ENCODE measurements around the gene PKN2.
A peak's percentile ranks its signal among the peaks of the same experiment; 100 is the strongest.
"Not testable (repeated sequence)": the region's sequence is repeated elsewhere in the genome, so short reads cannot be mapped to it uniquely, and the experiment has no call there.

PKN2 gene

DNA sequence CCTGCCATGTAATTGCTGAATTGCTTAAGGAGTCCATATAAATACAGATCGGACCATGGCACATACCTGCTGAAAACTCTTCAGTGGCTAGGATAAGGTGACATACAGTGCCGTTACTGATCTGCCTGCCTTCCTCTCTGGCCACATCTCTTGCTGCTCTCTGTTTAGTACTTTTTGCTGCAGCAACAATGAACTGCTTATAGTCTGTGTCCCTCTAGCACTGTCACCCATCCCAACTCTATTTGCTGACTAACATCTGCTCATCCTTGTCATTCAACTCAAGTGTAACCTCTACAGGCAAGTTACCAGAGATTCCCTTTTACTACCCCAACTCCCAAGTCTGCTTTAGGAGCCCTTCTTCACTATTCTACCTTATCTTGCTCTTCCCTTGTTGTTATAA is 141.6 kb downstream of the PKN2 start:
- no peak for DNase-seq (ENCODE audit: extremely low spot score)
- TF ChIP-seq TARDBP (IDR thresholded peaks at IDR 0.05), result no peak
- TF ChIP-seq CTBP1 (IDR thresholded peaks at IDR 0.05; ENCODE audit: borderline replicate concordance), result no peak
- no peak for TF ChIP-seq BHLHE40 (IDR thresholded peaks at IDR 0.05; ENCODE audit: borderline replicate concordance)
- TF ChIP-seq SUZ12 (IDR thresholded peaks at IDR 0.05), result no peak
- TF ChIP-seq L3MBTL2 (conservative IDR thresholded peaks at IDR 0.05), result no peak
- TF ChIP-seq SP1 (IDR thresholded peaks at IDR 0.05), result no peak
- no peak for TF ChIP-seq FOXK2 (IDR thresholded peaks at IDR 0.05)
- no peak for TF ChIP-seq ELF4 (IDR thresholded peaks at IDR 0.05)
- TF ChIP-seq HDGF (IDR thresholded peaks at IDR 0.05; ENCODE audit: borderline replicate concordance), result no peak
- TF ChIP-seq NFRKB (IDR thresholded peaks at IDR 0.05), result no peak
- TF ChIP-seq LEF1 (IDR thresholded peaks at IDR 0.05; ENCODE audit: borderline replicate concordance), result no peak
- TF ChIP-seq, protein P1, sequence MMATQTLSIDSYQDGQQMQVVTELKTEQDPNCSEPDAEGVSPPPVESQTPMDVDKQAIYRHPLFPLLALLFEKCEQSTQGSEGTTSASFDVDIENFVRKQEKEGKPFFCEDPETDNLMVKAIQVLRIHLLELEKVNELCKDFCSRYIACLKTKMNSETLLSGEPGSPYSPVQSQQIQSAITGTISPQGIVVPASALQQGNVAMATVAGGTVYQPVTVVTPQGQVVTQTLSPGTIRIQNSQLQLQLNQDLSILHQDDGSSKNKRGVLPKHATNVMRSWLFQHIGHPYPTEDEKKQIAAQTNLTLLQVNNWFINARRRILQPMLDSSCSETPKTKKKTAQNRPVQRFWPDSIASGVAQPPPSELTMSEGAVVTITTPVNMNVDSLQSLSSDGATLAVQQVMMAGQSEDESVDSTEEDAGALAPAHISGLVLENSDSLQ (IDR thresholded peaks at IDR 0.05), result no peak
- TF ChIP-seq ARNT (IDR thresholded peaks at IDR 0.05), result no peak
- no peak for TF ChIP-seq FOXA1 (IDR thresholded peaks at IDR 0.05)
- no peak for TF ChIP-seq FOXM1 (IDR thresholded peaks at IDR 0.05; ENCODE audit: borderline replicate concordance)
- no peak for TF ChIP-seq ZNF384 (IDR thresholded peaks at IDR 0.05)
- ChIA-PET POLR2A (no interaction called here), CTCF (no interaction called here)

DNA sequence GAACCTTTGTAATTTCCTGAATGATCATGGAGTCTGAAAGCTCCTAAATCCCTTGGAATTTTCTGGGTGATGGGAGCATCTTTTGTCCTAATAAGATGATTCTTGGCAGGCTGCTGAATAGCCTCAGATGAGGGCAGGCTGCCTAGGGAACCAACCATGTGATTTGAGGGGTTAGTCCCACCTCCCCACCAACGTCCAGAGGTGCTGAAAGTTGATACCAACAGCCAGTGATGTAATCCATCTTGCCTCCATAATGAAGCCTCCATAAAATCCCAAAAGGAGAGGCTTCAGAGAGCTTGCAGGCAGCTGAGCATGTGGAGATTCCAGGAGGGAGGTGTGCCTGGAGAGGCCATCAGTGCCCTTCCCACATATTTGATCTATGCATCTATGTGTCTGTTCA is 163.6 kb downstream of the PKN2 start:
- CTCF ChIA-PET, result no interaction called here
- POLR2A ChIA-PET, result no interaction called here
- DNase-seq (ENCODE audit: extremely low spot score), result peak; percentile 9
- TF ChIP-seq SUZ12 (IDR thresholded peaks at IDR 0.05) (no peak), SP1 (IDR thresholded peaks at IDR 0.05) (no peak), BHLHE40 (IDR thresholded peaks at IDR 0.05; ENCODE audit: borderline replicate concordance) (no peak), LEF1 (IDR thresholded peaks at IDR 0.05; ENCODE audit: borderline replicate concordance) (no peak), HDGF (IDR thresholded peaks at IDR 0.05; ENCODE audit: borderline replicate concordance) (no peak), NFRKB (IDR thresholded peaks at IDR 0.05) (no peak), CTBP1 (IDR thresholded peaks at IDR 0.05; ENCODE audit: borderline replicate concordance) (no peak), ELF4 (IDR thresholded peaks at IDR 0.05) (no peak)
- TF ChIP-seq, protein P1 (IDR thresholded peaks at IDR 0.05), result no peak

GRCh38 chr1:88851303-88852063 is 167.4 kb downstream of the PKN2 start:
- ChIA-PET CTCF (no interaction called here), POLR2A (no interaction called here)
- DNase-seq (ENCODE audit: extremely low spot score), result no peak
- no peak for TF ChIP-seq HDGF (IDR thresholded peaks at IDR 0.05; ENCODE audit: borderline replicate concordance)
- TF ChIP-seq TARDBP (IDR thresholded peaks at IDR 0.05), result no peak
- no peak for TF ChIP-seq SP1 (IDR thresholded peaks at IDR 0.05)
- no peak for TF ChIP-seq ZNF384 (IDR thresholded peaks at IDR 0.05)
- no peak for TF ChIP-seq FOXM1 (IDR thresholded peaks at IDR 0.05; ENCODE audit: borderline replicate concordance)
- no peak for TF ChIP-seq ELF4 (IDR thresholded peaks at IDR 0.05)
- TF ChIP-seq LEF1 (IDR thresholded peaks at IDR 0.05; ENCODE audit: borderline replicate concordance), result no peak
- no peak for TF ChIP-seq NFRKB (IDR thresholded peaks at IDR 0.05)
- TF ChIP-seq ARNT (IDR thresholded peaks at IDR 0.05), result no peak
- no peak for TF ChIP-seq SUZ12 (IDR thresholded peaks at IDR 0.05)
- TF ChIP-seq FOXK2 (IDR thresholded peaks at IDR 0.05), result no peak

GRCh38 chr1:88867743-88868521 is 183.9 kb downstream of the PKN2 start:
- DNase-seq (ENCODE audit: extremely low spot score), result no peak
- ChIA-PET CTCF (no interaction called here), POLR2A (no interaction called here)
- TF ChIP-seq LEF1 (IDR thresholded peaks at IDR 0.05; ENCODE audit: borderline replicate concordance), result no peak
- TF ChIP-seq FOXK2 (IDR thresholded peaks at IDR 0.05), result no peak
- no peak for TF ChIP-seq TARDBP (IDR thresholded peaks at IDR 0.05)
- TF ChIP-seq HDGF (IDR thresholded peaks at IDR 0.05; ENCODE audit: borderline replicate concordance), result no peak
- no peak for TF ChIP-seq CTBP1 (IDR thresholded peaks at IDR 0.05; ENCODE audit: borderline replicate concordance)
- TF ChIP-seq SUZ12 (IDR thresholded peaks at IDR 0.05), result no peak
- TF ChIP-seq ARNT (IDR thresholded peaks at IDR 0.05), result no peak
- no peak for TF ChIP-seq ELF4 (IDR thresholded peaks at IDR 0.05)
- TF ChIP-seq, protein P1 (IDR thresholded peaks at IDR 0.05), result no peak
- TF ChIP-seq NFRKB (IDR thresholded peaks at IDR 0.05), result no peak
- no peak for TF ChIP-seq FOXA1 (IDR thresholded peaks at IDR 0.05)
- TF ChIP-seq FOXM1 (IDR thresholded peaks at IDR 0.05; ENCODE audit: borderline replicate concordance), result no peak
- TF ChIP-seq ZNF384 (IDR thresholded peaks at IDR 0.05), result no peak
- TF ChIP-seq SP1 (IDR thresholded peaks at IDR 0.05), result no peak
- no peak for TF ChIP-seq L3MBTL2 (conservative IDR thresholded peaks at IDR 0.05)

- CTCF ChIA-PET; DNase-seq (ENCODE audit: extremely low spot score); POLR2A ChIA-PET: not testable (repeated sequence)
Observed at GRCh38 chr1:88869644-88870043, 185.6 kb downstream of the PKN2 start.
